Stimulated activated CD4-positive, alpha-beta T cell treated with anti-CD3 and anti-CD28 coated beads, Interleukin-4, amount 100 ng/mL, for 24 hours (primary cell): ENCODE data around the gene LTV1.
A peak's percentile ranks its signal among the peaks of the same experiment; 100 is the strongest.
"Not testable (repeated sequence)": the region's sequence is repeated elsewhere in the genome, so short reads cannot be mapped to it uniquely, and the experiment has no call there.

Experiments
- DNase-seq: peaks from one replicate; pipeline ENCODE4 v3.0.0-alpha.2; 2020

The LTV1 gene

GRCh38 chr6:143842902-143843676, at the start of gene LTV1:
Gene LTV1 (plus strand): TSS chr6:143843338. CDS start chr6:143843478, 140 bp downstream.
- DNase-seq = peak; percentile 94

- DNase-seq = not testable (repeated sequence)
Observed at GRCh38 chr6:143796551-143796950, 46.6 kb upstream of the LTV1 start.

GRCh38 chr6:143798487-143798886, 44.7 kb upstream of the LTV1 start:
- not testable (repeated sequence) for DNase-seq

GRCh38 chr6:143802833-143803565, 40.1 kb upstream of the LTV1 start:
- DNase-seq = no peak

- DNase-seq = no peak
Observed at GRCh38 chr6:143803769-143804568, 39.2 kb upstream of the LTV1 start.

GRCh38 chr6:143804835-143805239, 38.3 kb upstream of the LTV1 start:
- no peak for DNase-seq

- DNase-seq = peak; percentile 90
Observed at GRCh38 chr6:143806282-143807102, 36.6 kb upstream of the LTV1 start.

- no peak for DNase-seq
Observed at GRCh38 chr6:143807103-143807772, 35.9 kb upstream of the LTV1 start.

GRCh38 chr6:143810745-143811144, 32.4 kb upstream of the LTV1 start:
- no peak for DNase-seq

GRCh38 chr6:143811501-143812157, 31.5 kb upstream of the LTV1 start:
- no peak for DNase-seq

GRCh38 chr6:143817621-143818020, 25.5 kb upstream of the LTV1 start:
- no peak for DNase-seq

GRCh38 chr6:143821359-143821758, 21.8 kb upstream of the LTV1 start:
- no peak for DNase-seq

GRCh38 chr6:143822584-143823024, 20.5 kb upstream of the LTV1 start:
- no peak for DNase-seq

- DNase-seq = no peak
Observed at GRCh38 chr6:143823548-143823947, 19.6 kb upstream of the LTV1 start.

GRCh38 chr6:143828572-143828971, 14.6 kb upstream of the LTV1 start:
- DNase-seq = no peak

- no peak for DNase-seq
Observed at GRCh38 chr6:143836150-143836549, 7.0 kb upstream of the LTV1 start.

GRCh38 chr6:143838395-143838794, 4.7 kb upstream of the LTV1 start:
- no peak for DNase-seq

GRCh38 chr6:143839196-143839595, 3.9 kb upstream of the LTV1 start:
- no peak for DNase-seq

GRCh38 chr6:143840595-143841265, 2.4 kb upstream of the LTV1 start:
- no peak for DNase-seq

GRCh38 chr6:143842461-143842901, 657 bp upstream of the LTV1 start:
- no peak for DNase-seq

GRCh38 chr6:143843677-143843999, 500 bp downstream of the LTV1 start:
- DNase-seq = no peak
